Esophagus squamous epithelium (tissue), 4 donors: Measurements from ENCODE around the gene WDR88.

Source experiments
- POLR2A ChIP-seq, 4 donors: fragments of 450-650 bp; IDR thresholded peaks; one replicate each; pipeline ENCODE4 v1.6.1; 2017; ENCODE audit warnings: antibody characterized with exemption in 4 of 4, mild to moderate bottlenecking in 4 of 4, moderate library complexity in 3 of 4
- TF ChIP-seq, protein P1 (sequence below), 6 experiments: fragments of 450-650 bp in 4 of 6; fragments of 200-600 bp in 2 of 6; sonication (generic) in 2 of 6; IDR thresholded peaks; one replicate each; pipeline ENCODE4 v1.5.1; 2016 to 2019; ENCODE audit warnings: antibody characterized with exemption in 6 of 6, mild to moderate bottlenecking in 4 of 6, moderate library complexity in 4 of 6

DNA sequence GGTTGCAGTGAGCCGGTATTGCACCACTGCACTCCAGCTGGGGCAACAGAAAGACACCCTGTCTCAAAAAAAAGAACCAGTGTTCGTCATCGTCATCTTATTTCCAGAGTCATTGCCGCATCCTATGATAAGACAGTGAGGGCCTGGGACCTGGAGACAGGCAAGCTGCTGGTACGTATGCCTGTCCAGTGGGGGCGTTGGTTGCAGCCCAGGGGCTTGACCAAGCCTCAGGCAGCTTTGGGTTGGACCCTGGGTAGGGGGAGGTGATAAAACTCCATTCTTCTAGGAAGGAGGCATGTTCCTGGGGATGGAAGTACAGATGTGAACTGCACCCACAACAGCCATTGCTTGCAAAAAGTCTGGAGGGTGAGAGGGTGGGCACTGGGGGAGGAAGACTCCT is 15.6 kb downstream of the WDR88 start:
- no peak for TF ChIP-seq POLR2A (IDR thresholded peaks at IDR 0.05)
- TF ChIP-seq, protein P1, sequence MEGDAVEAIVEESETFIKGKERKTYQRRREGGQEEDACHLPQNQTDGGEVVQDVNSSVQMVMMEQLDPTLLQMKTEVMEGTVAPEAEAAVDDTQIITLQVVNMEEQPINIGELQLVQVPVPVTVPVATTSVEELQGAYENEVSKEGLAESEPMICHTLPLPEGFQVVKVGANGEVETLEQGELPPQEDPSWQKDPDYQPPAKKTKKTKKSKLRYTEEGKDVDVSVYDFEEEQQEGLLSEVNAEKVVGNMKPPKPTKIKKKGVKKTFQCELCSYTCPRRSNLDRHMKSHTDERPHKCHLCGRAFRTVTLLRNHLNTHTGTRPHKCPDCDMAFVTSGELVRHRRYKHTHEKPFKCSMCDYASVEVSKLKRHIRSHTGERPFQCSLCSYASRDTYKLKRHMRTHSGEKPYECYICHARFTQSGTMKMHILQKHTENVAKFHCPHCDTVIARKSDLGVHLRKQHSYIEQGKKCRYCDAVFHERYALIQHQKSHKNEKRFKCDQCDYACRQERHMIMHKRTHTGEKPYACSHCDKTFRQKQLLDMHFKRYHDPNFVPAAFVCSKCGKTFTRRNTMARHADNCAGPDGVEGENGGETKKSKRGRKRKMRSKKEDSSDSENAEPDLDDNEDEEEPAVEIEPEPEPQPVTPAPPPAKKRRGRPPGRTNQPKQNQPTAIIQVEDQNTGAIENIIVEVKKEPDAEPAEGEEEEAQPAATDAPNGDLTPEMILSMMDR (IDR thresholded peaks at IDR 0.05) = no peak
